Panc1 (cell line): ENCODE results near the gene MYT1. TPM values are rescaled to one million over a fixed set of nuclear protein-coding genes. Genes with fewer than 3 reads are reported as not detected.

Source experiments
- ATAC-seq: fragments of 200-7000 bp; cut with Tn5 transposase; 2 replicates; pipeline ENCODE4 v1.9.1; 2020; ENCODE audit warnings: mild to moderate bottlenecking, moderate library complexity
- BruUV-seq: library from RNA; stranded (reverse); fragments of 400-500 nt; replicated peaks from 2 replicates; lab custom pipeline; 2021; lab: Mats Ljungman, UMichigan
- CTCF ChIA-PET: fragments of 300-600 bp; sonication (Branson Sonifier 250); formaldehyde crosslinking; loops from one replicate; lab custom pipeline; 2022; ENCODE audit warnings: antibody characterized with exemption; lab: Charles Lee
- POLR2A ChIA-PET: fragments of 300-600 bp; sonication (Branson Sonifier 250); formaldehyde crosslinking; loops from one replicate; lab custom pipeline; 2022; ENCODE audit warnings: antibody characterized with exemption; lab: Charles Lee
- DNase-seq: peaks from one replicate; pipeline ENCODE4 v3.0.0-alpha.2; 2010; ENCODE audit warnings: low read depth, low spot score
- H3K27ac ChIP-seq: 2 replicates; pipeline ENCODE4 v1.5.1; 2011; ENCODE audit warnings: mild to moderate bottlenecking, low read length, inconsistent platforms
- H3K27me3 ChIP-seq: fragments of 200-500 bp; sonication (Bioruptor generic); 2 replicates; pipeline ENCODE4 v1.6.0; 2014; ENCODE audit warnings: low read length, inconsistent platforms; ENCODE audit not compliant: control insufficient read depth, insufficient read depth
- H3K36me3 ChIP-seq: fragments of 200-500 bp; sonication (Bioruptor generic); 2 replicates; pipeline ENCODE4 v1.5.1; 2014; ENCODE audit warnings: inconsistent platforms, mild to moderate bottlenecking, low read length, moderate library complexity; ENCODE audit not compliant: control insufficient read depth, insufficient read depth
- H3K4me1 ChIP-seq: 2 replicates; pipeline ENCODE4 v1.5.1; 2011; ENCODE audit warnings: inconsistent platforms, mild to moderate bottlenecking, low read length, moderate library complexity; ENCODE audit not compliant: control insufficient read depth, insufficient read depth
- H3K4me3 ChIP-seq, 2 experiments: 2 replicates each; pipeline ENCODE4 v1.5.1; 2011 to 2012; ENCODE audit warnings: low read depth in 2 of 2, low read length in 2 of 2, mild to moderate bottlenecking in 2 of 2, inconsistent platforms in 1 of 2, moderate library complexity in 1 of 2
- H3K9me3 ChIP-seq: fragments of 200-500 bp; sonication (Bioruptor generic); 2 replicates; pipeline ENCODE4 v1.5.1; 2014; ENCODE audit warnings: low read depth, mild to moderate bottlenecking, inconsistent platforms, low read length, moderate library complexity; ENCODE audit not compliant: control insufficient read depth, insufficient read depth
- CTCF ChIP-seq: fragments of 450-650 bp; IDR thresholded peaks from 2 replicates; pipeline ENCODE4 v1.5.1; 2017; ENCODE audit warnings: mild to moderate bottlenecking
- POLR2AphosphoS5 ChIP-seq: IDR thresholded peaks from 2 replicates; pipeline ENCODE4 v1.6.1; 2012; ENCODE audit warnings: mild to moderate bottlenecking, low read depth, low read length, moderate library complexity
- REST ChIP-seq, 2 experiments: IDR thresholded peaks; 2 replicates each; pipeline ENCODE4 v1.6.1; 2011 to 2012; ENCODE audit warnings: low read depth in 2 of 2, control low read depth in 1 of 2, low read length in 1 of 2, mild to moderate bottlenecking in 1 of 2, moderate library complexity in 1 of 2; ENCODE audit not compliant: insufficient read depth in 1 of 2
- SIN3A ChIP-seq: IDR thresholded peaks from 2 replicates; pipeline ENCODE4 v1.6.1; 2012; ENCODE audit warnings: low read depth, mild to moderate bottlenecking, low read length, moderate library complexity, borderline replicate concordance; ENCODE audit not compliant: insufficient read depth
- TCF7L2 ChIP-seq: IDR thresholded peaks from 2 replicates; pipeline ENCODE4 v1.6.1; 2011; ENCODE audit warnings: mild to moderate bottlenecking, low read depth, low read length, inconsistent platforms
- in situ Hi-C: cut with HindIII; loops from 2 replicates; pipeline ENCODE4 v1.10.0; 2016; ENCODE audit warnings: low sequenced_read_pairs, low pct_unique_long_range_greater_than_20kb
- intact Hi-C: fragments of 100-400 bp; cut with micrococcal nuclease; formaldehyde crosslinking; loops from one replicate; pipeline ENCODE4 v1.10.0; 2022; ENCODE audit not compliant: unreplicated experiment
- total RNA-seq: library from RNA; stranded (reverse); gene quantifications from one replicate; pipeline ENCODE4 v1.2.1, GENCODE V29; 2021; ENCODE audit not compliant: unreplicated experiment

The MYT1 gene
- total RNA-seq, 1 experiment from 2014 or later = 0.41 TPM

GRCh38 chr20:64162239-64162910 lies 1.9 kb upstream of the MYT1 start:
- in situ Hi-C loops (no loop called here), intact Hi-C loops (no loop called here)
- TF ChIP-seq REST (IDR thresholded peaks at IDR 0.05; ENCODE audit: insufficient read depth in 1 of 2, low read depth in 2 of 2, low read length in 1 of 2) (no peak; a peak in 1 of 4 replicates), CTCF (no peak), POLR2AphosphoS5 (no peak), SIN3A (no peak), TCF7L2 (no peak)
- Histone ChIP-seq H3K4me3 (no peak overlapping the region), H3K27me3 (peaks cover 15% of the 10 kb centered on the region), H3K9me3 (no peaks in the 10 kb centered on the region), H3K36me3 (no peaks in the 10 kb centered on the region), H3K27ac (no peak overlapping the region), H3K4me1 (no peaks in the 10 kb centered on the region)
- no TSS peak for BruUV-seq
- ChIA-PET CTCF (no interaction called here), POLR2A (no interaction called here)
- ATAC-seq (no peak), DNase-seq (no peak)

GRCh38 chr20:64163776-64164122 lies 503 bp upstream of the MYT1 start:
- no peak for TF ChIP-seq REST (IDR thresholded peaks at IDR 0.05; ENCODE audit: insufficient read depth in 1 of 2, low read depth in 2 of 2, low read length in 1 of 2)
- TF ChIP-seq SIN3A = no peak
- Histone ChIP-seq H3K27me3 (peaks cover 15% of the 10 kb centered on the region), H3K27ac (no peak overlapping the region), H3K9me3 (no peaks in the 10 kb centered on the region), H3K4me3 (no peak overlapping the region), H3K36me3 (no peaks in the 10 kb centered on the region), H3K4me1 (no peaks in the 10 kb centered on the region)
- ChIA-PET CTCF (no interaction called here), POLR2A (no interaction called here)
- intact Hi-C loops = no loop called here
- DNase-seq (no peak), ATAC-seq (no peak)
- no TSS peak for BruUV-seq
- in situ Hi-C loops = no loop called here
